Astrocyte (in vitro differentiated cells and primary cell): ENCODE measurements around the gene IDH3A.

Experiments
- EZH2 ChIP-seq: IDR thresholded peaks from 2 replicates; pipeline ENCODE4 v1.6.1; 2012; ENCODE audit warnings: mild to moderate bottlenecking, low read length, inconsistent platforms; ENCODE audit not compliant: insufficient read depth
- TF ChIP-seq, protein P1 (sequence below): IDR thresholded peaks from 2 replicates; pipeline ENCODE4 v1.5.1; 2011; ENCODE audit warnings: low read depth, mild to moderate bottlenecking, inconsistent platforms, low read length, moderate library complexity; ENCODE audit not compliant: insufficient read depth

DNA sequence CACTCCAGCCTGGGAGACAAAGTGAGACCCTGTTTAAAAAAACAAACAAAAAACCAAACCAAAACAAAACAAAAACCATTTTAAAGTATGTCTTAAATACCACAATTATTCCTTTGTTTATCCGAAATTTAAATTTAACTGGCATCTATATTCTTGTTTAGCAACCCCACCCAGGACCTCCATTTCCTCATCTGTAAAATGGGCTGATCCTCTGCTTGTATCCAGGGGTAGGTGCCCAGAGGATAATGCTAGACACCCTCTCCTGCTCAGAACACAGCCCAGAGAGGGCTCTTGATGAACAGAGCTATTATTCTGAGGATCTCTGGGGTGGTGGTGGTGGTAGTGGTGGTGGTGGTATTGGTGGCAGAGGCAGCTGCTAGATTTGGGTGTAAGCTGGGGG is 47.0 kb upstream of the IDH3A start:
- TF ChIP-seq, protein P1, sequence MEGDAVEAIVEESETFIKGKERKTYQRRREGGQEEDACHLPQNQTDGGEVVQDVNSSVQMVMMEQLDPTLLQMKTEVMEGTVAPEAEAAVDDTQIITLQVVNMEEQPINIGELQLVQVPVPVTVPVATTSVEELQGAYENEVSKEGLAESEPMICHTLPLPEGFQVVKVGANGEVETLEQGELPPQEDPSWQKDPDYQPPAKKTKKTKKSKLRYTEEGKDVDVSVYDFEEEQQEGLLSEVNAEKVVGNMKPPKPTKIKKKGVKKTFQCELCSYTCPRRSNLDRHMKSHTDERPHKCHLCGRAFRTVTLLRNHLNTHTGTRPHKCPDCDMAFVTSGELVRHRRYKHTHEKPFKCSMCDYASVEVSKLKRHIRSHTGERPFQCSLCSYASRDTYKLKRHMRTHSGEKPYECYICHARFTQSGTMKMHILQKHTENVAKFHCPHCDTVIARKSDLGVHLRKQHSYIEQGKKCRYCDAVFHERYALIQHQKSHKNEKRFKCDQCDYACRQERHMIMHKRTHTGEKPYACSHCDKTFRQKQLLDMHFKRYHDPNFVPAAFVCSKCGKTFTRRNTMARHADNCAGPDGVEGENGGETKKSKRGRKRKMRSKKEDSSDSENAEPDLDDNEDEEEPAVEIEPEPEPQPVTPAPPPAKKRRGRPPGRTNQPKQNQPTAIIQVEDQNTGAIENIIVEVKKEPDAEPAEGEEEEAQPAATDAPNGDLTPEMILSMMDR = no peak
- no peak for TF ChIP-seq EZH2
